Measurements from ENCODE around the gene MLH1.

GRCh38 chr3:37097776-37098175, 104.5 kb downstream of the MLH1 start:
- TF ChIP-seq EZH2phosphoT487 (IDR thresholded peaks at IDR 0.05; ENCODE audit: insufficient read depth, low read depth) (no peak), EZH2 (IDR thresholded peaks at IDR 0.05; ENCODE audit: insufficient read depth, poor library complexity, severe bottlenecking) (no peak)

Data from GM23248 (cell line).